NCI-H2227 treated with DMSO at 0.1 percent for 48 hours (cell line): ENCODE results near the gene RUNX2.
"Not testable (repeated sequence)": the region's sequence is repeated elsewhere in the genome, so short reads cannot be mapped to it uniquely, and the experiment has no call there.

Source experiments
- DNase-seq: peaks from one replicate; lab custom pipeline; 2025; lab: John Stamatoyannopoulos, UW

Gene RUNX2

GRCh38 chr6:45556828-45557227 lies 228.7 kb downstream of the RUNX2 start:
- DNase-seq, result no peak

GRCh38 chr6:45557454-45557853 lies 229.3 kb downstream of the RUNX2 start:
- DNase-seq, result no peak

- no peak for DNase-seq
Measured at GRCh38 chr6:45558858-45559257, 230.7 kb downstream of the RUNX2 start.

GRCh38 chr6:45560321-45560820 lies 232.2 kb downstream of the RUNX2 start:
- DNase-seq, result not testable (repeated sequence)

GRCh38 chr6:45562171-45562570 lies 234.0 kb downstream of the RUNX2 start:
- no peak for DNase-seq

- no peak for DNase-seq
Measured at GRCh38 chr6:45563041-45563440, 234.9 kb downstream of the RUNX2 start.

GRCh38 chr6:45563844-45564243 lies 235.7 kb downstream of the RUNX2 start:
- DNase-seq, result no peak

- no peak for DNase-seq
Measured at GRCh38 chr6:45566882-45567281, 238.8 kb downstream of the RUNX2 start.

GRCh38 chr6:45567879-45568278 lies 239.7 kb downstream of the RUNX2 start:
- DNase-seq, result no peak

- no peak for DNase-seq
Measured at GRCh38 chr6:45568626-45569025, 240.5 kb downstream of the RUNX2 start.

- no peak for DNase-seq
Measured at GRCh38 chr6:45569210-45569945, 241.2 kb downstream of the RUNX2 start.

- DNase-seq, result no peak
Measured at GRCh38 chr6:45571159-45571558, 243.0 kb downstream of the RUNX2 start.

- no peak for DNase-seq
Measured at GRCh38 chr6:45572833-45573232, 244.7 kb downstream of the RUNX2 start.

GRCh38 chr6:45574014-45574461 lies 245.9 kb downstream of the RUNX2 start:
- no peak for DNase-seq

GRCh38 chr6:45574885-45575284 lies 246.8 kb downstream of the RUNX2 start:
- DNase-seq, result no peak

- DNase-seq, result no peak
Measured at GRCh38 chr6:45576648-45577624, 248.8 kb downstream of the RUNX2 start.

- DNase-seq, result peak; percentile 29
Measured at GRCh38 chr6:45577836-45578504, 249.8 kb downstream of the RUNX2 start.

GRCh38 chr6:45584127-45584526 lies 256.0 kb downstream of the RUNX2 start:
- DNase-seq, result no peak

- DNase-seq, result no peak
Measured at GRCh38 chr6:45586216-45587171, 258.4 kb downstream of the RUNX2 start.

GRCh38 chr6:45587229-45588060 lies 259.3 kb downstream of the RUNX2 start:
- no peak for DNase-seq
